Measurements from ENCODE around the gene ALX3.

ALX3 gene

DNA sequence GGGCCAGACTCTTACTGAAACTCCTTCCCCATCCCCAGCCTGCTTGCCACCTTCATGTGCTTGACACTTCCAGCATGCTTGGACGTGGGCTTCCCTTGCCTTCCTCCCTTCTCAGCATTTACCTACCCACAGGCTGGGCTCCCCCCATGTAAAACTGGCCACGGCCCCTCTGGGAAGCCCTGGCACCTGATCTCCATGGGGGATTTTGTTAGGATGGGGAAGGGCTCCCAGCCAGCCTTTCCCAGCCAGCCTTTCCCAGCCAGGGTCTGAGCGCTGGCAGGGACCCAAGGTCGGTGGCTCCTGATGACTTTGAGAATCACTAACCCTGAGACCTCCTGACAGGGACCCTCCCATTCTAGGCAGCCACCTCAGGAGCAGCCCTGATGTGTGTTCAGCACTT, 6.7 kb downstream of the ALX3 start:
- DNase-seq, result no peak

DNA sequence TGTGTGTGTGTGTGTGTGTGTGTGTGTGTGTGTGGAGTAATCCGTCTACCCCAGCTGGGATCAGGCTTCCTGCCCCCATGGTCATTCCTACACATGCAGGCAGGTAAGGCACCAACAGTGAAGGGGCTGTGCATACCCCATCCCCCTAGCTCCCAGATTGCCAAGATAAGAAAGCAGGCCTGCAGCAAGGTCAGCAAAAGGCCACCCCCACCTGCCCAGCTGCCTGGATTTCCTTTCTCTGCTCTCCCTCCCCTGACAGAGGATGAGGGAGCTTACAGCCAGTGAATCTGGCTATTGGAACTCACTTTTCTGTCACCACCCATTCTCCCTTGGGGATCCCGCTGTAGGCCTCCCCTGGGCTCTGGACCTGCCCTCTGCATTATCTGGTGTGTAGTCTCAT, 7.9 kb downstream of the ALX3 start:
- DNase-seq, result no peak

DNA sequence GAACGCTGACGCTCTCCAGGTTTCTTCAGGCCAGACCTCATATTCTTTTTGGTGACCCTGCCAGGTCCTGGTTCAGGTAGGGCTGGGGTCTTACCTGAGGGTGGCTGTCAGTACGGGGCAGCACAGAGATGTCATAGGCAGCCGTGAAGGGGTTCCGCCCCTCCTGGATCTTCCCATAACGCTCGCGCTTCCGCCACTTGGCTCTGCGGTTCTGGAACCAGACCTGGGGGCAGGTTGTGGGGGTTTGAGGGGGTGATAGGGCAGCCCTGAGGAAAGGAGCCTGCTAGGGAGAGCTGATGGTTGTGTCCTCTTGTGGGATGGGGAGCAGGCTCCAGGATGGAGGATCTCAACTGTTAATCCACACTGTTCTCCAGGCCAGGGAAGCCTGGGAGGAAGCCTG, 9.1 kb downstream of the ALX3 start:
- DNase-seq, result no peak

DNA sequence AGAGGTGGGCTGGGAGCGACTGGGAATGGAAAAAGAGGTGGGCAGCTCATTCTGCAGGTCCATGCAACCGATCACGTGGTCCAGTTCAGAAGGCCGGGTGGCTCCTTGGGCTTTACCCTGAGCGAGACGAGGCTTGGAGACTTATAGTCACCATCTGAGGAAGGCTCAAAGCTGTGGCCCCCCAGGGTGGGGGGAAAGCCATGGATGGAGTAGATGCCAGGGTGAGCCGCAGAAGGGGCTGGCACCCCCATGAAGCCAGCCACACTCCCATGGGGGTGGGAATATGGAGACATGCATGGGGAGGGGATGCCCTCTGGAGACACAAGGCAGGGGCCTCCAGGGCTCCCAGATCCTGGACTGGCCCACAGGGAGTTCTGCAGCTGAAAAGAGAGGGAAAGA, 9.8 kb downstream of the ALX3 start:
- DNase-seq, result no peak

DNA sequence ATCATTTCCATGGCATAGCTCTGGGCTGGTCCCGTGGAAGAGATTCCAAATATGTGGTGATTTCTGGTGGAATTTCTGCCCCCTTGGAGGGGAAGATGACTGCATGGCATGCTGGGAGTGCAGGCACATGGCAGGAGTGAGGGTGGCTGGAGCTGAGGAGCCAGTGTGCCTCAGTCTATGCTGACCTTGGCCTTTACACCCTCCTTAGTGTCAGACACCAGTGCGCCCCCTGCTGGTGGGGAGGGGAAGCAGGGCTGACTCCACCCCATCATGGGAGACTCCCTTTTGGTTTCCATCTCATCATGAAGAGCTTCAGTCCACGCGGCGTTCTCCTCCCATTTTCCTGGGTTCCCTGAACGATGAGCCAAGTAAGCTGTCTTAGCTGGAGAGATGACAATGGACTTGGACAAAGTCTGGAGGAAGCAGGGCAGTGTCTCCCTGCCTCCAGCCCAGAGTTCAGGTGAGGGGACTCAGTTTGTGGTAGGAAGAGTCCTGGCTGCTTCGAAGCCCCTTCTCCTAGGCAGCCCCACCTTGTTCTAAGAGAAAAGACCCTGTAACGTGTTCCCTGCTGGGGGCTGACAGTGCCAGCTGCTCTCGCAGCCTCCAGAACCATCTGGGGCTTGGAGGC, 10.3 kb downstream of the ALX3 start:
- peak; percentile 76 for DNase-seq

DNA sequence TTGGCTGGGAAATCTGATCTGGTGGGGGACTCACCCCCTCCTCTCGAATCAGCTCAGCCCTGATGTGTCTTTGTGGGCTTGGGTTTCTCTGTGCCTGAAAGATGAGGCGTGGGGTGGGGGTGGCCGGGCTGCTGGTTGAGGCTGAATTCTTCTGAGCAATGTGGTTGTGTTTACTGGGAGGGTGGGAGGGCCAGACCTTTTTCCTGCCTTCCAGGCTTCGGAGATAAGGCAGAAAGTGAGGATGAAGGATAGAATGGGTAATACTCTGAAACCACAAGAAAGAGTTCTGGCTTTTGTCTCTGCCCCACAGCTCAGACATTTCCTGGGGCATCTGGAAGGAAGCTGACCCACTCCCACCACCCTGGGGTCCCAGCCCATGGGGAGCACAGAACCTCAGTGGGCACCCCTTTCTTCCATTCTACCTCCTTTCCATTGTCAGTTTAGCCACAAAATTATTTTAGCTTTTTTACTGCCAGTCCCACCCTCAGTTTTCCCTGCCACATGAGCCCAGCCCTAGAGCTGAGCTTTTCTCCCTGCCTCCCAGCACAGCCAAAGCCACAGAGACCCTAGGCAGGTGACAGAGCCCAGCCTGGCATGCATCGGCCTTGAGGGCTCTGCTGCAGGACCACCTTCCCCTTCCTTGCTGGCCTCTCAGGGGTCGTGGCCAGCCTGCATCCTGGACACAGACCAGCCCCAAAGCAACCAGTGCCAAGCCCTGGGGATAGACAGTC, 11.2 kb downstream of the ALX3 start:
- no peak for DNase-seq

DNA sequence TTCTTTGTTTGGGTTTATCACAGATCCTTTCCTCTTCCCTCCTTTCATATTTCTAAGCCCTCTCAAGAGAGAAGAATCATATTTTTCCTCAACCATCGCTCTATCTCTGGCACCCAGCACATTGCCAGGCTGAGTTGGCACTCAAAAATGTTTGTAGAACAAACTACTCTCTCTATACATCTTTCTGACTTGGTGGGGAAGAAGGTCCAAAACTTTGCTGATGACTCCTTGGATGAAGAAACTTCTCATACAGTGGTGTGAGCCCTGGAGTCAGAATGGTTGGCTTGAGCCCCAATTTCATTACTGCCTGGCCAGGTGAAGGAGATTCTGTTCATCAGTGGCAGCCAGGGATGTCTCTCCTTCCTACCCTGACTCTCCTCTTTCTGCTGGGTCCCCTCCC, 11.9 kb downstream of the ALX3 start:
- no peak for DNase-seq

DNA sequence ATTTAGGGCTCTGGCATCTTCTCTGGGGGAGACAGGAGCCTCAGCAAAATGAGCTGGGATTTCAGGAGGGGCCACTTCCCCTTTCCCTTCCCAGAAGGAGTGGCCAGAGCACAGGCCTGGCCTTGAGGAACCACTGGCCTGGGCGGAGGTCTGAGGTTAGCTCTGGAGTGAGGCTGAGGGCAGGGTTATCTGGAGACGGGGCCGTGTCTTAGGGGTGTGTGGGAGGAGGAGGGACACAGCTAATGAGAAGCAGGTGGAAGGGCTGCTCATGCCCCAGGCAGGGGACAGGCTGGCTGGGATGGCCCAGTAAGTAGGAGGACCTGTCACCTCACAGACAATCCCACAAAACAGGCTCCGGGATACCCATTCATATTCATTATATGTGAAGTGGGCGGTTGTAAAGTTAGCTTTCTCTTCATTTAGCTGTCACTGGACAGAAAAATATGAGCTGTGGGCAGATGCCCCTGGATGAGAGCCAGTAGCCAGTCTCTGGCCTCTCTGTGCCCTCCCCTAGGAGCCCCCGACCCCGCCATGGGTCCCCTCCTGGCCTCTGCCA, 12.4 kb downstream of the ALX3 start:
- DNase-seq, result no peak

DNA sequence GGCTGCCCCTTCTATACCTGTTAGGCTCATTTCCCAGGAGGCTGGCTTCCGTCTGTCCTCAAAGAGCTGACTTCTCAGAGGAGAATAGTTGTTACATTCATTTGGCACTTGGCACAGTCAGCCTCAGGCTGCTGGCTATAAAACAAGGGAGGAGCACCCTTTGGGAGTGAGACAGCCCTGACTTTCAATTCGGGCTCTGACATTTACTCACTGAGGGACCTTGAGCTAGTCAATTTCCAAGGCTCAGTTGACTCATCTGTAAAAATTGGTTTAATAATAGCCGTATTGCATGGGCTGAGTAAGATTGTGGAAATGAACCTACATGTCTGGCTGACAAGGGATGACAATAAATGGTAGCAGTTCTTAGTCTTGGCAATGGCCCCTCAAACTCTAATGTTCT, 13.7 kb downstream of the ALX3 start:
- no peak for DNase-seq

DNA sequence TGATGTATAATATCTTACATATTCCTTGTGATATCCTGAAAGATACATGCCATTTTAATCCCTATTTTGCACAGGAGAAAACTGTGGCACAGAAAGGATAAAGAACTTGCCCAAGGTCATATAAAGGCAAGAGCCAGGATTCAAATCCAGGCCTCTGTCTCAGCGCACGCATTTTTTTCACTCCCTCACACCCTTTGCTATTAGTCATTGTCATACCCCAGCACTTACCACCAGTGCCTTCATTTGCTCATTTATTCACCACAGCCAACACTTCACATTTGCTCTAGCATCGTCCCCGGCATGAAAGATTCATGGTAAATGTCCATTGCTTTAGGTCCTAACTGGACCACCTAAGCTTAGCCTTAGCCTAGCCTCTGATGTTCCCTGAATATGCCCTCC, 14.2 kb downstream of the ALX3 start:
- DNase-seq, result no peak

DNA sequence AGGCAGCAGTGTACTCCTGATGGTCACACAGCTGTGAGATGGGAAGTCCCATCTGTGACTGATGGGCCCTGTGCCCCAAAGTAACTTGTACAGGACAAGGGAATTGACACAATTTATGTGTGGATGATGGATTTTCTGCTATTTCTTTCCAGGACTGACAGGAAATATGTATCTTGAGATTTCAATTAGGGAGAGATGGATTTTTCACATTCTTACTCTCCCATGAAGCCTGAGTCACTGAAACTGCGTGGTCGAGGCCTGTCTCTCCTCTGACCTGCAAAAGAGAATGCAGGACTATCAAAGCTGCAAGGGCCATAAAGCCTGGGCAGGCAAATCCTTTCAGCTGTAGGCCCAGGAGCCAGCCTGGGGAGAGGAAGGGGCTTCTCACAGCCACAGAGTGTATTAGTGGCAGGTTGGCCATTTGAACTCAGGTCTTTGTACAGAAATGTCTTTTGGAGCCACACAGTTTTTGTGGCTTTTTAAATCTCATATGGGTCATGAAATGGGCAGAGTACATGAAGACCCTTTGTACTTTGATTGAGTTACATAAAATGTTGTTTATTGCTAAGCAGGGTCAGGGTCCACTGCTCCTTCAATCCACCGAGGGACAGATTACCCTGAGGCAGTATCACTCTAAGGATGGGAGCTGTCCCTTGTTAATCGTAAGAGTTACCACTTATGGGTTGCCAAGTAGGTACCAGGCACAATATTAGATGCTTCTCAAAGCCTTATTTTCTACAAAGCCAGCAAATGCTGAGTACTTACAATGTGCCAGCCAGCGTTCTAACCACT, 14.8 kb downstream of the ALX3 start:
- no peak for DNase-seq

DNA sequence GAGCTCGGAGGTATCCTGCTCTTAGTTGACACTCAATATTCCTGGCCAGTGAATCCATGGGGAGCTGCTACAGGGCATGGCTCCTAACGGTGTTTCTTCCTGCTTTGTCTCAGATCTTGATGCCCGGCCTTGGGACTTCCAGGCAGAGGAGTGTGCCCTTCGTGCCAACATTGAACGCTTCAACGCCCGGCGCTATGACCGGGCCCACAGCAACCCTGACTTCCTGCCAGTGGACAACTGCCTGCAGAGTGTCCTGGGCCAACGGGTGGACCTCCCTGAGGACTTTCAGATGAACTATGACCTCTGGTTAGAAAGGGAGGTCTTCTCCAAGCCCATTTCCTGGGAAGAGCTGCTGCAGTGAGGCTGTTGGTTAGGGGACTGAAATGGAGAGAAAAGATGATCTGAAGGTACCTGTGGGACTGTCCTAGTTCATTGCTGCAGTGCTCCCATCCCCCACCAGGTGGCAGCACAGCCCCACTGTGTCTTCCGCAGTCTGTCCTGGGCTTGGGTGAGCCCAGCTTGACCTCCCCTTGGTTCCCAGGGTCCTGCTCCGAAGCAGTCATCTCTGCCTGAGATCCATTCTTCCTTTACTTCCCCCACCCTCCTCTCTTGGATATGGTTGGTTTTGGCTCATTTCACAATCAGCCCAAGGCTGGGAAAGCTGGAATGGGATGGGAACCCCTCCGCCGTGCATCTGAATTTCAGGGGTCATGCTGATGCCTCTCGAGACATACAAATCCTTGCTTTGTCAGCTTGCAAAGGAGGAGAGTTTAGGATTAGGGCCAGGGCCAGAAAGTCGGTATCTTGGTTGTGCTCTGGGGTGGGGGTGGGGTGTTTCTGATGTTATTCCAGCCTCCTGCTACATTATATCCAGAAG, 16.7 kb downstream of the ALX3 start:
- DNase-seq, result peak; percentile 68

DNA sequence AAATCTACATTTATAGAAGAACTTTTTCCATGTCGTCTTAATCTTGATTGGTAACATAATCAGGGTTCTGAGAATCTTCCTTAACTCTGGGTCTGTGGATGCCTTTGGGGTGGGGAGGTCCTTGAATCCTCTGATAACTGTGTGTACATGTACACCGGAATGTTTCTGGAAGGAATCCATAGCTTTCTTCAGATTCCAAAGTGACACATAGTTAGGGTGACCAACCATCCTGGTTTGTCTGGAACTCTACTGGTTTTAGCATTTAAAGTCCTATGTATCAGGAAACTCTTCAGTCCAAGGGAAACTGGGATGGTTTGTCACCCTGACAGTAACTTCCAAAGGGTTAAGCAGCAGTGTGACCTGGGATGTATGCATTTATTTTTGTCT, 19.2 kb downstream of the ALX3 start:
- DNase-seq, result no peak

DNA sequence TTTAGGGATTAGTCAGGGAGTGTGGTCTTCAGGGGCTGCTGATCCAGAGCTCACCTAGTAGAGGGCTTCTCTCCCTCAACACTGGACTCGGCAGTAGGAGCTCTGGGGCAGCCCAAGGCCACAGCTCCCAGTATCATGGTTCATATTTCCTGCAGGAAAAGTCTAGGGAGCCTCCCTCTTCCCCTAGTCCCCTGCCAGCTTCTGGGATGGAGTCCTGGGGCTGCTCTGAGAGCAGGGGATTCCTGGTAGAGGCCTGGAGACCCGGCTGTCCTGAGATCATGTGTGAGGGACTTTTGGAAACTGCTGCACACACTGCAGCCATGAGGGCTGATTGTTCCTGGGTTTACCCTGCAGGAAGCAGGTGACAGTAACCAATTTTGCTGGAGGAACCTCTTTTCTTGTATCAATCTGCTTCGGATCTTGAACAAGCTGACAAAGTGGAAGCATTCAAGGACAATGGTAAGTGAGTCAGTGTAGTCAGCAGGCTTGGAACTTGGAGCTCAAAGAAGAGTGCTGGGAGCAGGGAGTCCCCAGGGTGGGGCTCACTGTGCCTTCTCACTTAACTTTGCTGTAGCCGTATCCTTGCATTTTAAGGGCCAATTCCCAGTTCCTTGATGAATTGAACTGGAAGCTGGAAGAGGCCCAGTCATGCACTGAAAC, 19.7 kb downstream of the ALX3 start:
- no peak for DNase-seq

DNA sequence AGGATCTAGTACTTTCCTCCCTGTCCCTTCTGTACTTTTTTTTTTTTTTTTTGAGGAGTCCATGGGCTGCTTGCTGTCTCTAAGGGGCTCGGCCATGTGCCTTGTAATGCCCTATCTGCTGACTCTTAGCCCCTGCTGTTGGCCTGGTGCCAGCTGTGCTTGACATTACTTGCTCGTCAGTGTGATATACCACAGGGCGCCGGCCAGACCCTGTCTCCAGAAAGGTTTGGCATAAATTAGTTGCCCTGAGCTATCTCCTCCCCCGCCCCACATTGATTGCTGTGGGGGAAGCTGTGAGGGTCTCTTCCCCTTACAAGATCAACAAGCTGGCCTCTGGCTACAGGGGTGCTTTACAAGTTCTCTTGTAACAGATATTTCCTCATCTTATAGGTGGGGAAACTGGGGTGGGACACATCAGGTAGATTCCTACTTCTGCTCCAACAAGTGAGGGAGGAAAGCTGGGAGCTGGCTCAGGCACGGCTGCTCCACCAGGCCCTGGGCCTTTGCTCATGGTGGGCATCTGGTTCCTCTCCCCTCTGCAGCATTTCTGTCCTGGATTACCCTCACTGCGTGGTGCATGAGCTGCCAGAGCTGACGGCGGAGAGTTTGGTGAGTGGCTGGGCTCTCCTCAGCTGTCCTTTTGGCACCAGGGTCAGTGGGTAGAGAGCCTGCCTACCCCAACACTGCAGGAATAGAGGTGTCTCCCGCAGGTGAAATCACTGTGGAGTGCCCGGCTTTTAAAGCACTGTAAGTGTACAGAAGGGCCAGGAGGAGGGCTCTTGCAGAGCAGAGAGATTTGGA, 20.5 kb downstream of the ALX3 start:
- DNase-seq, result no peak

DNA sequence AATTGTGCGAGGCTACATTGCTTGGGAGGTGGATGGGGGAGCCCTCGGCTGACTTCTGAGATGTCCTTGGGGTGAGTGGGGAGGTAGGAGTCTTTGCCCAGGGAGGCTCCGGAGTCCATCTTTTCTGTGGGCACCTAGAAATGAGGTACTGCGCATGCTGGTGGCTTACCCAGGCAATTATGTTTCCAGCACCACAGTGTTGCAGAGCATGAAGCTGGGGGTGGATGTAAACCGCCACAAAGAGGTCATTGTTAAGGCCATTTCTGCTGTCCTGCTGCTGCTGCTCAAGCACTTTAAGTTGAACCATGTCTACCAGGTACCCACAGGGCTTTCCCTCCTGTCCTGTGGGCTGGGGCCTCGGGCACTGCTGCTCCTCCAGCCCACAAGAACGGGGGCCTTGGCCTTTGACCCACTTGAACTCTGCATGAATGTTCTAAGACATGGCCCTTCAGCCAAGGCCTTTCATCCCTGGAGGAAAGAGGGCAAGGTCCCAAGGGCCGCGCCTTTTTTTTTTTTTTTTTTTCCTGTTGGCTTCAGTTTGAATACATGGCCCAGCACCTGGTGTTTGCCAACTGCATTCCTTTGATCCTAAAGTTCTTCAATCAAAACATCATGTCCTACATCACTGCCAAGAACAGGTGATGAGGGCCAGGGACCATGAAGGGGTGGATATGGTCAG, 21.4 kb downstream of the ALX3 start:
- no peak for DNase-seq

DNA sequence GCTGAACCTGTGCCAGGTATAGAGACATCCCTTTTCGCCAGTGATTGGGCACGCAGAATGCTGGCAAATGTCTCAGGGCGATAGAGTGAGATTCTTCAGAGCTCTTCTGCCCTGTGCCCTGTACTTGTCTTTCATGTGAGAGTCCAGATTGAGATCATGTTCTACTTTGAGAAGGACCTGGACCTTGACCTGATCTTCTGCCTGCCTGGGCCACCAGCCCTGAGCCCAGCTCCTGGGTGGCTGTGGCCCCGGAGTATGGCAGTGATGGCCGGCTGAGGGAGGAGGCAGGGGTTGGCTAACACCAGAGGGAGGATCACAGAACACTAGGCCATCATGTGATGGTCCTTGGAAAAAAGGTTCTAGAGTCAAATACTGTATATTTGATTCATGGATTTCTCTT, 22.2 kb downstream of the ALX3 start:
- no peak for DNase-seq

DNA sequence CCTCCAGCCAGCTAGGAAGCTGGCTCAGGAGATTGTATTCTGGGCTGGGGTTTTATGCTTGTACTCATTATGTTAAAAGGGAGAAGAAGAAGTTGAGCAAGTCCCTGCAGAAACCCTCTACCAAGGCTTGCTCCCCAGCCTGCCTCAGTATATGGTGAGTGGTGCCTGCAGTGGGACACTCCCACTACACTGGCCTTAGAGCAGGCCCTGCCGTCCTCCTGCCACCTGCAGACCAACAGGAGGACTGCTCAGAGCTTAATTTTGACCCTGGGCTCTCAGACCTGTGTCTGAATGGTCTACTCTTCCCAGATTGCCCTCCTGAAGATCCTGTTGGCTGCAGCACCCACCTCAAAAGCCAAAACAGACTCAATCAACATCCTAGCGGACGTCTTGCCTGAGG, 23.0 kb downstream of the ALX3 start:
- no peak for DNase-seq

DNA sequence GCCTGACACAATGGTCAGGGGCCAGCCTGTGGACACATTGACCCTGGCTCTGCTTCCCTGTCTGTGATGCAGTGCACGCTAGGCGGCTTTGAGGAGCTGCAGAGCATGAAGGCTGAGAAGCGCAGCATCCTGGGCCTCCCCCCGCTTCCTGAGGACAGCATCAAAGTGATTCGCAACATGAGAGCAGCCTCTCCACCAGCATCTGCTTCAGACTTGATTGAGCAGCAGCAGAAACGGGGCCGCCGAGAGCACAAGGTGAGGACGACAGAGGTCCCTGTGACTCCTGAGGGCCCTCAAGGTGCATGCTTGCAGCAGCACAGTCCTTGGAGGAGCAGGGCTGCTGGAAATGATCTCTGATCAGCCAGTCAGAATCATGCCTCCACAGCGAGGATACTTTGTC, 27.5 kb downstream of the ALX3 start:
- DNase-seq, result no peak

DNA sequence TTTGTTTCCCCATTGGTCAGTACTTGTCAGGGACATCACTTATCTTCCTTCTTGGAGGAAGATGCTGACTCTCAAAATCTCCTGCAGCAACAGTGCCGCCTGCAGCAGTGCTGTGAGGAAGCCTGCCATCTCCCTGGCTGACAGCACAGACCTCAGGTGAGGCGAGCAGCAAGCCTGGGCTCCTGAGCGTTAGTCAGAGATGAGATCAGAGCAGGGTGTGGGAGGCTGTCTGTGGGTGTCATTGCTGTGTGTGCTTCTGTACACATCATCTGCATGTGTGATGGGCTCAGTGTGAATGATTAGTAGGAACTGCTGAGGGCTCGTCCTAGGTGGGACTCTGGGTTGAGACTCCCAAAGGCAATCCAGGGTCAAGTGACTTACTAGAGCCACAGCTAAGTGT, 29.9 kb downstream of the ALX3 start:
- no peak for DNase-seq

DNA sequence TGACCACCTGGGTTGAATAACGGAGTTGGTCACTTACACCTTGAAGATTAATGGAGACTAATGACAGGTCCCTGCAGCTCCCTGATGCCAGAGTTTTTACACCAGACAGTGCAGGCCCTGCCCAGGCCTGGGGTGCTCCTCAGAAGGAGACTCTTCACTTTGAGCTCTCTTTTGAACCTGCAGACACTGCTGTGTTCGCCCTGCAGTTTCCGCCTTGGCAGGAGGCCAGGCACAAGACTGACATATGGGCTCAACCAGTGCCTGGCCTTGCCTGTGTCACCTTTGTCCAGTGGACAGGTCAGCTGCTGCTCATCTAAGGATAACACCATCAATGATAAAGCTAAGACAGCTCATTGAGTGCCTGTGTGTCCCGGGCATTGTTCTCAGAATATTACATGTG, 30.8 kb downstream of the ALX3 start:
- DNase-seq, result no peak

Measured in T-helper 9 cell (primary cell).